GM21390 (cell line): ENCODE data around the gene MAD1L1.

Source experiments
- ATAC-seq: cut with Tn5 transposase; IDR thresholded peaks from one replicate; pipeline ENCODE4 v1.9.1; 2021; ENCODE audit not compliant: unreplicated experiment

The MAD1L1 gene

DNA sequence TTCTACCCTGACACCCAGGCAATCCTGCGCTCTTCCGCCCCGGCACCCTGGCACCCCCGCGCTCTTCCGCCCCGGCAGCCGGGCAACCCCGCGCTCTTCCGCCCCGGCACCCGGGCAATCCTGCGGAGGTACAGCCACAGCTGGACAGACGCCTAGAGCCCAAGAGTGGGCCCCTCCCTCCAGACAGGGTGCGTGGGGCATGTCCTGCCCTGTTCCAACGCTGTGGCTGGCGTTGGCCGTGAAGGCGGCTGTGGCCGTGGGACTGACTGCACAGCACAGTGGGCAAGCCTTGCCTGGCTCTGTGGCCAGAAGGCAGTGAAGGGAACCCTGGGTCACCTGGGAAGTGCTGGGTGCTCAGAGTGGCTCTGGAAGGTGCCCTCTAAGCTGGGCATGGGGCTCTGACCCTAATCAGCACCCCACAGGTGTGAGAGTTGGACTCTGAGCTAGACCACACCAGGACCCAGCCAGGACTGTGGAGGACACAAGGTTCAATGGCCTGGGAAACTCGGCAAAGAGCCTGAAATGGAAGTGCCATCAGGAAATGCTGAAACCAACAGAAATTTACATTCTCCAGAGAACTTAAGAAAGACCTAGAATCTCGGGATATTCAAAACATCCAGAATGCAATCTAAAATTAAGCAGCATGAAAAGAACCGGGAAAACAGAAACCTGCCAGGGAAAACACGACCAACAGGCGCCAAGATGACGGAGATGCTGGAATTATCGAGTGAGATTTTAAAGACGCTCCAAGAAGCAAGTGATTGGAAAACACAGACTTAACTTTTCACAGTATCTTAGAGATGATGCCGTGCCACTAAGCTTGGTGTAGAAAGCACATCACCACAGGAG is 309.1 kb downstream of the MAD1L1 start:
- no peak for ATAC-seq

DNA sequence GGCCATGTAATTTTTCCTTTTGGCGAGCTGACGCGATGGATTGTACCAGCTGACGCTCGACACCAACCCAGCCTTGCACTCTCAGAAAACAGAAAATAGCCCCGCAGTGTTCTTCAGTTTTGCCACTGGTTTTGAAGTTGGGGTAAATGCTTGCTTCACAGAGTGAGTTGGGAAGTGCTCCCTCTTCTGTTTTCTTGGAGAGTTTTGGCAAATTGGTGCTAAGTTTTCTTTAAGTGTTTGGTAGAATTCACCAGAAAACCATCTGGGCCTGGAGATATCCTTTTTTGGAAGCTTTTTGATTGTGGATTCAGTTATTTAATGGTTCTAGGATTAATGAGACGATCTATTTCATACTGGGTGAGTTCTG is 309.9 kb downstream of the MAD1L1 start:
- no peak for ATAC-seq

DNA sequence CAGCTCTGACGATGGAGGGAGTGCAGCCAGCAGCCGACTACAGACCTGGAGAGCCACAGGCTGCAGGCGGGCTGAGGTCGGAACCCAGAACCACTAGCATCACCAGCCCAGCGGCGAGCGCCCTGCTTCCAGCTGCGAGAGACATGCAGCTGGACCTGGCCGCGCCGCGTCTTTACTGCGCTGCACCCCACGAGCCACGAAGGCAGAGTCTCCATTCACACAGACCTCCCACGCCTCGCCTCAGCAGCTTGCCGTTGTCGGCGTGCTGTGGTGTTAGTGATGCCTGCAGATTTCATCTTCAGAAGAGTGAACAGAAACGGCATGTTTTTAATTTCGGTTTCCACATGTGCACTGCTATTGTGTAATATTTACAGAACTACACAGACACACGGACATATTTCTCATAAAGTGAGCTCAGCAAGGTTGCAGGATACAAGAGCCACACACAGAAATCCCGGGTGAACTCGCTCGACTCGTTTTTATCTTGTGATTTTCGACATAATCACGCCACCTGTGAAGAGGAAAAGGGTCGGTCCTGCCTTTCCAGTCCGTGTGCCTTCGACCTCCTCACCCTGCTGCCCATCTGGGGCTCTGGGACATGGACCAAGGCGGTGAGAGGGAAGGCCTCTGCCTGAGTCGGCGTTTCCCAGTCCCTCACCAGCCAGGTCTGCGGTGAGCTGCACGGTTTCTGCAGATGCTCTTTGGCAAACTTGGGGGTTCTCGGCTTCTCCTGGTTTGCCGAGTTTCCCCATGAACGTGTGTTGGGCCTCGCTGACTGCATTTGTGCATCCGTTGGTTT is 310.5 kb downstream of the MAD1L1 start:
- ATAC-seq: no peak

DNA sequence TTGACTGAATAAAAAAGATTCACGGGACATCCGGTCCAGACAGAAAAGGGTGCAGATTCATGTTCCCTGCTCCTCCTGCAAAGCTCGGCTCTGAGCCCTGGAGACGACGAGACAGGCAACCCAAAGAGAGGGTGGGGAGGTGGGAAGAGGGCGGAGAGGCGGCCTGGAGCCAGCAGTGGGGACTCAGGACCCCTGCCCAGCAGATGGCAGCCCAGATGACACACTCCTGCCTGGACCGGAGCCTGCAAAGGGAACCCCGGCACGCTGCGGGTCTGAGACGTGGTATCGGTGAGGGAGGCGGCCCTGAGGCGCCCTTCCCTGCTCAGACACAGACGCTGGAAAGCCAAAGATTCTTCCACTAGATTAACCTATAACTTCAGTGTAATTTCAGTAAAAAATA is 311.9 kb downstream of the MAD1L1 start:
- ATAC-seq: no peak

DNA sequence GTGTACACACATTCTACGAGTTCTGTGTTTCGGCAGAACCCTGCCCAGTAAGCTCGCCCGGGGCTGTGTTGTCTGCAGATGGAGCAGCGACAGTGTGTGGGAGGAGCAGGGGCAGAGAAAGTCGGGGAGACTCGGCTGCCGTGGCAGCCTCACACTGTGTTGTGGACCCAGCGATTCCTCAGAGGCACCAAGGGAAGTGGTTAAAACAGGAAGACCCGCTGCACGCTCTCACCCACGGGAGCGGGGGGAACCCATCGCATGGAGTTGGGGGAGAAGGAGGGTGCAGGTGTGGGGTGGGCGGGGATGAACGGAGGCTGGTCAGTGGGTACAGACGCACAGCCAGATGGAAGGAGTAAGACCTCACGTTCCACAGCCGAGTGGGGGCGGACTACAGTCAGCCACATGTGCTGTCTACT is 312.5 kb downstream of the MAD1L1 start:
- peak; percentile 41 for ATAC-seq

DNA sequence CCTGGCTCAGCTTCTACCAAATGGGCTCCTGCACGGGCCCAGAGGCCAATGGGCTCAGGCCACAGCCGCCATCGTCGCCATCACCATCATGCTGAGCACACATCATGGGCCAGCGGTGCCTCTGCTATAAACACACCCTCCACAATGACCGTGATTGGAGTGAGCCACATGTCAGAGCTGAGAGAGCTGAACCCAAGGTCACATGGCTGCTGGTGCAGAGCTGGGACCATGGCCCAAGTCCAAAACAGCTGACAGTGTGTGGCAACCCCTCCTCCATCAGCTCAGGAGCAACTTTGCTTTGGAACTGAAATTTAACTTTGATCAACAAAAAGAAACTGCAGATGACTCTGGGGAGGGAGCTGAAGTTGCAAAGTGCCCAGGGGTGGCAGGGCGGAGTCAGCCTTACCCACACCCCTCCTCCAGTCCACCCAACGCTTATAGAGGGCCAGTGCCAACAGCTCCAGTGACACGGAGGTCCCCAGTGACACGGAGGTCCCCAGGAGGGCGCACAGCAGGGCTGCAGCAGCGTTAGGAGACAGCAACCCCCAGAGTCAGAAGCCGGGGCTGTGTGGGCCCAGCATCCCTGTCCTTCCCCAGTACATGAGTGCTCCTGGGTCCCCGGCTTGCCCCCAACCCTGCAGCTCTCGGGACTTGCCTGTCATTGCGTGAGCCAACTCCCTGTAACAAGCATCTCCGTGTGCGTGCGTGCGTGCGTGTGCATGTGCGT is 313.0 kb downstream of the MAD1L1 start:
- no peak for ATAC-seq

DNA sequence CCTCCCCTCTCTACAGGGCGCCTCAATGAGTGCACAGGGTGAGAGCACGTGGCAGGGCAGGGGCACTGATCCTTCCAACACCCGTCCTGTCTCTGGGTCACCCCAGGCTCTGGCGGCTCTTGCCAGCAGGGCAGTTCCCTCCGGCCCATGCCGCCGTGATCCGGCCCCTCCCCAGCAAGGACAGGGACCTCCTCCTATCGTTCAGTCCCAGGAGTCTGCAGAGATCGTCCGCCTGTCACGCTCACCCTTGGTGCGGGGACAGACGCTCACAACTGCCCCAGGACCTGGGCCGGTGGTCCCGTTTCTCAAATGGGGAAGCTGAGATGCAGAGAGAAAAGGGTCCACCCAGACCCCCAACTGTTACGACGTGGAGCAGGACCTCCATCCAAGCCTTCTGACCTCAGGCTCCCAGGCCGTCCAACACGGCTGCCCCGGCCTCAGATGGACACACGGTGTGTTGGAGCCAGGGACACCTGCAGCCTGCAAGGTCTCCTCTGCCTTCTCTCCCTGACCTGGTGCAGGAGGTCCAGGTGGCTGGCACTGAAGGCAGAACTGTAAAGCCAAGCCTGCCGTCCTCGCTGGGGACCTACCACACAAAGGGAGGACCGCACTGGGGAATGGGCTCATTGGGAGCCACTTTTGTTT is 313.7 kb downstream of the MAD1L1 start:
- ATAC-seq: no peak

DNA sequence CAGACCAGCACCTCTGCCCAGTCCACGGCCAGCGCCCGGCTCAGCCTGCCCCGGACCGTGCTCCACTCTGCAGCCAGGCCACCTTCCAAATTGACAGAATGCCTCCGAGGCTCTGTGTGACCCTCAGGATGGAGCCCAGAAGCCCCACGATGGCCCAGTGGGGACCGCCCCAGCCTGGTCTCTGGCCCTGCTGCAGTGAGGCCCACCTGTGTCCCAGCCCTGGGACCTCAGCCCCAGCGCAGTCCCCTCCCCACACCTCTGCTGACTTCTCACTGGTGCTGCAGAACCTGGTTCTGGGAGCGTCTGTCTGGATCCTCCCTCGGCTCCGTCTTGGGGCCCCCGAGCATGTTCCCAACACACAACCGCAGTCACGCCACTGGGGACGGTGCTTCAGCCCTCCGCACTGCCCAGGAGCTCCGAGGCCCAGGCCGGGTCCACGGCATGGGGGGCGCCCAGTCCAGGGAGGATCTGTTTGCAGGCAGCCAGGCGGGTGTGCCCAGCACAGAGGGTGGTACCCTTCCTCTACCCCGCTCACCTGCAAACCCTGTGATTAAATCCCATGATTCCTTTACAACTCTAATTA is 314.6 kb downstream of the MAD1L1 start:
- no peak for ATAC-seq

DNA sequence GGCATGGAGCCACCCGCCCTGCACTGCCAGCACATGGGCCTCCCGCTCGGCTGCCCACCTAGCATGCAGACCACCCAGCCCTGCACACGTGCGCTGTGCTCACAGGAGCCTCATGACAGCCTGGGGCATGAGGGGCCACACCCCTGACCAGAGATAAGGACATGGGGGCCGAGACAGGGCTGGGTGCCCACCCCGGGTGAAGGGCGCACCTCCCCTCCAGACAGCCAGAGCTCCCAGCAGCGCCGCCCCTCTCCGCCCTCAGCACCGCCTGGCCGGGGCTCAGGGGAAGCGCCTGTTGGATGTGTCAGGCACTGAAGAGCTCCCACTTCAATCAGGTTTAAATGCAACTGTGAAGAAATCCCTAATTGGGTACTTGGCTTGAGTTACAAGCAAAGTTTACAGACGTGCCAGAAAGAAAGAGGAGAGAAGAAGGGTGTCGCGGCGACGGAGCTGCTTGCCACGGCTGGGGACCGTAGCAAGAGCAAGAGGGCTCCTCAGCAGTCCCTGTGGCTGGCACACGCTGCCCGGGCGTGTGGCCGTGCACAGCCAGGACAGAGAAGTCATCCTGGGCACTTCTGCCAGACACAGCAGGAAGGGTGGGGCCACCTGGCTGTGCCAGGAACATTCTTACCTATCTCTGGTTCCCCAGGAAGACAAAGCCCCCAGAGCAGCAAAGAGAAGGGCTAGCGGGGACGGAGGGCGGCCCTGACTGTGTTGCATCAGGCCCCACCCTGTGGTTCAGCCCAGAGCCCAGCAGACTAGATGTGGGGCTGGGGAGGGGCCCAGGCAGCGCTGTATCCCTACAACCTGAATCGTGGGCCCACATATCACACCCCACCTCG is 315.3 kb downstream of the MAD1L1 start:
- no peak for ATAC-seq

DNA sequence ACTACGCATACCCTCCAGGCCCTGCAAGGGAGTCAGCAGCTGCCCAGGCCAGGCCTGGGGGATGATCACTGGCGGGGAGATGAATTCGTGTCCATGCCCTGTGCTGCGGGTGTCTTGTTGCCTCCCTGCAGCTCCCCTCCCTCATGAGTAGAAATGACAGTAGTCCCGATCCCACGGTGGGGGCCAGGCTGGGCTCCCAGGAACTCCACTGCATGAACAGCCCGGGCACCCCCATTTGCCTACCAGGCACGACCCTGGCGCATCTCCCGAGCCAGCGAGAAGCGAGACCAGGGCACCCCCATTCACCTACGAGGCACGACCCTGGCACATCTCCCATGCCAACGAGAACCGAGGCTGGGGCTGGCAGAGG is 316.2 kb downstream of the MAD1L1 start:
- ATAC-seq: no peak

DNA sequence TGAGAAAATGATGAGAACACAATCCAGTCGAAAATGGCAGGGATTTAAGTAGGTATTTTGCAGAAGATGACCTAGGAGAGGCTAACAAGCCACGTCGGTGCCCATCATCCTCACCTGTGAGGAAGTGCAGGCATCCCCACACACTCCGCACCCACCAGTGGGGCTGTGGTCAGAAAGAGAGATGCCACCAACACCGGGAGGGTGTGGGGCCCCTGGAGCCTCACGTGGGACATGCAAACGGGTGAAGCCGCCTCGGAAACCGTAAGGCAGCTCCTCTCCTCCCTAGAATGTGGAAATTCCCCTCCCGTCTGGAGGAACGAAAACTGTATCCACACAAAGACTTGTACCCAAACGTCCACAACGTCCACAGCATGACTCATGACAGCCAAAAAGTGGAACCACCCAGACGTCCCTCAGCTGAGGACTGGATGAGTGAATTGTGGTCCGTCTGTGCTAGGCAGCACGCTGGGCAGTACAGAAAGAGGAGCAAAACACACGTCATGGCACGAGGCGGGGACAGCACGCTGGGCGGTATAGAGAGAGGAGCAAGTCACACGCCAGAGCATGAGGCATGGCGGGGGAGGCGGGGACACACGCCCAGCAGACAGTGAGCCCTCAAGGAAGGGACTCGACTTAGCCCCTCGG is 316.7 kb downstream of the MAD1L1 start:
- ATAC-seq: no peak

DNA sequence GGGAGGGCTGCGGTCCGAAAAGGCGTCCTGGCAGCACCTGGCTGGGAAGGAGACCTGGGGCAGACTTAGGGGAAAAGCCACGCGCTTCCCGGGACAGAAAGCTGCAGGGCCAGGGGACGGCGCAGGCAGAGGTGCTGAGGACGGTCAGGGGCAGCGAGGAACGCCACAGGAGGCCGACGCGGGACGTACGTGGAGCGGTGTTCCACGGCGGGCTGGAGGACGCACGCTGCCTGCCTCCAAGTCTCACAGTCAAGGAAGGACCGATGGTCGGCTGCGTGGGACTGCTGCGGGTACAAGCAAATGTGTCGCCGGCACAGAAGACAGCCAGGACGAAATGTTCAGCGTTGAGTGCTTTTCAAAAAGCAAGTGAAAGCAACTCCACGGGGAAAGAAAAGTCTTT is 317.4 kb downstream of the MAD1L1 start:
- ATAC-seq: no peak

DNA sequence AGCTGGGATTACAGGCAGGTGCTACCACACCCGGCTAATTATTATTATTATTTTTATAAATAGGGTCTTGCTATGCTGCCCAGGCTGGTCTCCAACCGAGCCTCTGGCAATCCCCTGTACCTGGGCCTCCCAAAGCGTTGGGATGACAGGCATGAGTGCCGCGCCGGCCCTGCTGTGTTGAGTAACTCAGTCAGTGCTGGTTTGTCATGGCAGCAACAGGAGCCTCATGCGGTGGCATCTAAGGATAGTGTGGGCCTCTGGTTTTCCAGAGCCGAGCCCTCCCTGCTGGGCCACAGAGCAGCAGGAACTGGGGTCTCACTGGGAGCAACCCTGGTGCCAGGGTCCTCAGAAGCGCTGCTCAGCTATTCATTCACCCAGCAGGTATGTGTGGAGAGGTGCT is 318.0 kb downstream of the MAD1L1 start:
- ATAC-seq: no peak

DNA sequence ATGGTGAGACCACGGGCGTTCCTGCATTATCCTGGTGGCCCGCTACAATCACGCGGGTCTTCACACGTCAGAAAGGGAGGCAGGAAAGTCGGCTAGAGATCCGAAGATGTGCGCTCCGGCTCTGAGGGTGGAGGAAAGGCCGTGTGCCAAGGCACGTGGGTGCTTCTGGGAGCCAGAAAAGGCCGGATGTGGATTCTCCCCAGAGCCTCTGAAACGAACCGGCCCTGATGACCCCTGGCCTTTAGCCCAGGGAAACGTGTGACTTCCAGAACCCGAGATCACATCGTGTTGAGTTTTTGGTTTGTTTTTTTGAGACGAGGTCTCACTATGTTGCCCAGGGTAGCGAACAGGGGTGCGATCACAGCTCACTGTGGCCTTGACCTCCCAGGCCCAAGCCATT is 318.4 kb downstream of the MAD1L1 start:
- ATAC-seq: no peak

DNA sequence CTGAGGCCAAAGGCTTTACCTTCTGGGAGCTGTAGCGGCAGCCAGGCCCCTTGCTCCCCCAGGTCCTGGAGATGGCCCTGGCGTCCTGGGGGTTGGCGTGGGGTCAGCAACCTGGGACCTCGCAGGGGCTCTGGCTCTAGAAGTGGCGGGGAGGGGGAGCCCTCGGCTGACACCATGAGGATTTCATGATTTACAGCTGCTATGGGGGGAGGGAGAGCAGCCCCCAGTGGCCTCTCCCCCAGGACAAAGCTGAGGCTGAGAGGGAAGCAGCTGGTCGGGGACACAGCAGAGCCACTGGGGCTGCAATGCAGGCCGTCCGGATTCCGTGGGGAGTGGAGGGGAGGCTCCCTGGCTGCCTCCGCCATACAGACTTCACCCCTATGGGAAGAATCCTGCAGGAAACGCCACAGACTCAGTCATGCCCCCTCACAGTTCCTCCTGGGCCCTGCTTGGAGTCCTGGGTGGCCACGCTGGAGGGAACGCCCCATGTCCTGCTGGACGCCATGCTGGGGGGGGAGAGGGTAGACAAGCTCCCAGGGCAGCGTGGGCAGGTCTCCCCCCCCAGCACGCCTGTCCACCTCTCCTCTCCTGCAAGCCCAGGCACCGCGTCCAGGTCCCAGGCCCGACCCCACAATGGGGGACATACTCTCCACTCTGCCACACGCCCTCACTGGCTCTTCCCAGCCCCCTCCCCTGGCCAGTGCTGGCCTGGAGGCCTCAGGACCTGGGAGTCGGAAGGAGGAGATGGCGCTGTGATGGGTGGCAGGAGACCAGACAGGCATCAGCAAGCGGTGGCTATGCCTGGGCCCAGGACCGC is 319.1 kb downstream of the MAD1L1 start:
- no peak for ATAC-seq

DNA sequence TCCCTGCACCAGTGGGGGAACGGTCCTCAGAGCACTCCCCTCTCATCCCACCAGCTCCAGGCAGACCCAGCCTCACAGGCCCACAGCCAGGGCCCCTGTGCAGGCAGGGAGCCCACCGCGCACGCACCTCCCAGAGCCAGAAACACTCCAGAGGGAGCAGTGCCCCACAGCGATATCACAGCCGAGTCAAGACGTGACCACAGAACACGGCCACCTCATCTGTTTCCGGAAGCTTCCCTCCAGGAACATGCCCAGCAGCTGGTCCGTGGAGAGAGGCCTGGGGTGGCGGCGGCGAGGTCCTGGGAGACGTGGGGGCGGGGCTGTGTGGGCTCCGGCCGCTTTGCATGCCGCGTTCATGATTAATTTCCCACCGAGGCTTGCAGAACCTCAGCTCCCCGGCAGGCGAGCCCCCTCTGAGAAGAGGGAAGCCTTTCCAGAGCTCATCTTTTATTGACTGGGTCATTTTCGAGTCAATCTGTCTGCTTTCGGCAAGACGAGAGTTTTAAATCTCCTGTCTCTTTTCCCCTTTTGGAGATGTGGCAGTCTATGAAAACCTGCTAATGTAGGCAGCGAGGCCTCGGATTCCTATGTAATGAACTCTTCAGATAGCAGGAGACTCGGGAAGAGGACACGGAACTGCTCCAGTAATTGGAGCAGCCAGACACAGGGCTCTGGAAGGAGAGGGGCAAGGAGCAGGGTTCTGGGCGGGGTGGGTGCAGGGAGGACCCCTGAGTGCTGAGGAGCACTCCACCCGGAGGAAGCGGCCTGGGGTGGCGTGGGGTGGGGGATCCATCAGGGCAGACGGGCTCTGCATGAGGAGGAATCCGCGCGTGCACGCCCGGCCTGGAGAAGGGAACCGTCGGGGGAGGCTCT is 319.9 kb downstream of the MAD1L1 start:
- no peak for ATAC-seq

DNA sequence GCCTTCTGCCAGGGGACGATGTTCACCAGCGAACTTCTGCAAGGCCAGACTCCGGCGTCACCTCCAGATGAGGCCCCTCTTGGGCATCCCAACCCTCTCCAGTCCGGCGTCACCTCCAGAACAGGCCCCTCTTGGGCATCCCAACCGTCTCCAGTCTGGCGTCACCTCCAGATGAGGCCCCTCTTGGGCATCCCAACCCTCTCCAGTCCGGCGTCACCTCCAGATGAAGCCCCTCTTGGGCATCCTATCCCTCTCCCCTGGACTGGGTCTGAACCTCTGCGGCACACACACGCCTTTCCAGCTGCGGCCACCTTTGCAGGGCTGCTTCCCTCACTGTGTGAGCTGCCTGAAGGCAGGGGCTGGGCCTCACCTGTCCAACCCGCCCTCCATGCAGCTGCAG is 321.2 kb downstream of the MAD1L1 start:
- ATAC-seq: no peak

DNA sequence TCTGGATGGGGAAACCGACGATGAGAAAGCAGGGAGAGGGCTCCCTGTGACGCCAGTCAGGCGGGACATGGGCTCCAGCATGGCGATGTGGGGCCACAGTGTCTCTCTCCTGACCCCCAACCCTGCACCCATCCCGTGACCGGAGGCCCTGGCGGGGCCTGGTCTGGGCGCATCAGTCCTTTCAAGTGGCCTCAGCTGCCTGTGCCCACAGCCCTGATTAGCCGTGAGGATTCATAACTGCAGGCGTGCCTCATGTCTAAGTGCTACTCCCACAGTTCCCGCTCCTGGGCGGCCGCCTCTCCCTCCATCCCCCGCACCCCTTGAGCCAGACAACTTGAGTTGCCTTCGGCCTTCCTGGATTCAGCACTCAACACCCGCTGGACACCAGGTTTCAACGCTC is 321.9 kb downstream of the MAD1L1 start:
- ATAC-seq: no peak
